Putamen (tissue), 1 donor: ENCODE measurements around the gene MINK1.
A peak's percentile ranks its signal among the peaks of the same experiment; 100 is the strongest.

Experiments
- DNase-seq: peaks from one replicate; pipeline ENCODE4 v3.0.0-alpha.2; 2016; ENCODE audit warnings: low spot score

MINK1 gene

GRCh38 chr17:4872786-4873185, 39.6 kb downstream of the MINK1 start:
- DNase-seq = no peak

GRCh38 chr17:4877089-4877488, 43.9 kb downstream of the MINK1 start:
- peak; percentile 78 for DNase-seq

- DNase-seq = no peak
Measured at GRCh38 chr17:4879601-4880000, 46.5 kb downstream of the MINK1 start.

GRCh38 chr17:4880857-4881256, 47.7 kb downstream of the MINK1 start:
- DNase-seq = no peak

- DNase-seq = no peak
Measured at GRCh38 chr17:4881761-4882555, 48.8 kb downstream of the MINK1 start.

GRCh38 chr17:4884489-4884888, 51.3 kb downstream of the MINK1 start:
- no peak for DNase-seq

GRCh38 chr17:4886830-4887229, 53.7 kb downstream of the MINK1 start:
- no peak for DNase-seq

GRCh38 chr17:4887581-4887980, 54.4 kb downstream of the MINK1 start:
- no peak for DNase-seq

GRCh38 chr17:4891411-4892410, 58.6 kb downstream of the MINK1 start:
- no peak for DNase-seq

- no peak for DNase-seq
Measured at GRCh38 chr17:4892499-4893221, 59.5 kb downstream of the MINK1 start.

- no peak for DNase-seq
Measured at GRCh38 chr17:4893272-4893671, 60.1 kb downstream of the MINK1 start.

- no peak for DNase-seq
Measured at GRCh38 chr17:4893721-4894560, 60.8 kb downstream of the MINK1 start.

GRCh38 chr17:4895121-4895520, 62.0 kb downstream of the MINK1 start:
- DNase-seq = no peak

GRCh38 chr17:4895657-4896331, 62.7 kb downstream of the MINK1 start:
- no peak for DNase-seq

GRCh38 chr17:4896332-4897197, 63.4 kb downstream of the MINK1 start:
- no peak for DNase-seq

GRCh38 chr17:4897198-4897687, 64.1 kb downstream of the MINK1 start:
- no peak for DNase-seq

GRCh38 chr17:4897785-4898184, 64.6 kb downstream of the MINK1 start:
- DNase-seq = no peak

GRCh38 chr17:4898351-4898750, 65.2 kb downstream of the MINK1 start:
- DNase-seq = no peak

GRCh38 chr17:4898927-4899326, 65.8 kb downstream of the MINK1 start:
- DNase-seq = no peak
